GM19463 (cell line): ENCODE measurements around the gene MROH9.

Experiments
- ATAC-seq: cut with Tn5 transposase; IDR thresholded peaks from one replicate; pipeline ENCODE4 v1.9.1; 2021; ENCODE audit warnings: mild to moderate bottlenecking, moderate library complexity; ENCODE audit not compliant: unreplicated experiment

Gene MROH9

GRCh38 chr1:170964506-170964905, 29.2 kb downstream of the MROH9 start:
- ATAC-seq: no peak

GRCh38 chr1:170967042-170967910, 31.9 kb downstream of the MROH9 start:
- ATAC-seq: peak; percentile 57

- no peak for ATAC-seq
Observed at GRCh38 chr1:170970256-170970655, 34.9 kb downstream of the MROH9 start.

- no peak for ATAC-seq
Observed at GRCh38 chr1:170978371-170978910, 43.1 kb downstream of the MROH9 start.

- no peak for ATAC-seq
Observed at GRCh38 chr1:170985406-170985805, 50.1 kb downstream of the MROH9 start.

GRCh38 chr1:170986901-170987300, 51.6 kb downstream of the MROH9 start:
- ATAC-seq: no peak

GRCh38 chr1:170987424-170987823, 52.1 kb downstream of the MROH9 start:
- ATAC-seq: no peak

GRCh38 chr1:170993151-170993550, 57.8 kb downstream of the MROH9 start:
- ATAC-seq: no peak

GRCh38 chr1:170993717-170994116, 58.4 kb downstream of the MROH9 start:
- ATAC-seq: no peak

GRCh38 chr1:171014880-171015279, 79.5 kb downstream of the MROH9 start:
- no peak for ATAC-seq

GRCh38 chr1:171017426-171017825, 82.1 kb downstream of the MROH9 start:
- ATAC-seq: no peak

- ATAC-seq: no peak
Observed at GRCh38 chr1:171019971-171020370, 84.6 kb downstream of the MROH9 start.

- no peak for ATAC-seq
Observed at GRCh38 chr1:171032822-171033702, 97.7 kb downstream of the MROH9 start.

- no peak for ATAC-seq
Observed at GRCh38 chr1:171037626-171038025, 102.3 kb downstream of the MROH9 start.

- no peak for ATAC-seq
Observed at GRCh38 chr1:171038284-171038683, 103.0 kb downstream of the MROH9 start.

- no peak for ATAC-seq
Observed at GRCh38 chr1:171048014-171048413, 112.7 kb downstream of the MROH9 start.

- no peak for ATAC-seq
Observed at GRCh38 chr1:171052977-171053376, 117.6 kb downstream of the MROH9 start.

- no peak for ATAC-seq
Observed at GRCh38 chr1:171055966-171056643, 120.8 kb downstream of the MROH9 start.

- no peak for ATAC-seq
Observed at GRCh38 chr1:171061425-171062143, 126.2 kb downstream of the MROH9 start.

GRCh38 chr1:171062902-171063301, 127.6 kb downstream of the MROH9 start:
- no peak for ATAC-seq
